ENCODE data around the gene CHRNB4. TPM values are rescaled to one million over a fixed set of nuclear protein-coding genes. Genes with fewer than 3 reads are reported as not detected.

Gene CHRNB4
- total and polyA plus RNA-seq, 2 of the 8 experiments (the other 6 are each of a cell fraction or from before 2014, with no cell fraction given), result 2.4 to 4.5 TPM

DNA sequence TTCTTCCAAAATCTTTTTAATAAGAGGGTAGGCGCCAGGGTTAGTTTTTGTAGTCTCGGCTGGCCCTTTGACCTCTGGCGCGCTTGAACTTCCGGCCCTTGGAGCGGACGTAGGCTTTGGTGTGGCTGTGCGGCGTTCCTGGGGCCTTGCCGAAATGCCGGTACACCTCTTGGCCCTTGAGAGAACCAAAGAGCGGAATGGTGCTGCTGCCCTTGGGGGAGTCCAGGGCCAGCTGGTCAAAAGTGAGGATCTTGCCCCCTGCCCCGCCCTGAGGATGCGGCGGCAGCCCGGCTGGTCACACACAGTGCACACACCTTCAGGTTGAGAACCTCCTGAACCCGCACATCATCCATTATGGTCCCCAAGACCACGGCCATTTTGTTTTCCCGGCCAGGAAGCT is 20.0 kb upstream of the CHRNB4 start:
- Histone ChIP-seq H3K36me3 (ENCODE audit: control insufficient read depth in 2 of 4, insufficient read depth in 4 of 4, low read length in 3 of 4) (no peaks in the 10 kb centered on the region), H3K4me3 (ENCODE audit: extremely low read depth in 1 of 4, insufficient read depth in 2 of 4, low read depth in 3 of 4, low read length in 4 of 4) (no peak overlapping the region), H3K27ac (ENCODE audit: low read depth, low read length) (no peak overlapping the region), H3K18ac (ENCODE audit: extremely low read depth, low read length) (no peak overlapping the region), H3K14ac (ENCODE audit: insufficient read length) (no peak overlapping the region), H2AK5ac (ENCODE audit: low read depth, low read length) (no peak overlapping the region), H3K79me1 (ENCODE audit: low read depth, low read length) (no peaks in the 10 kb centered on the region), H2BK15ac (ENCODE audit: low read length) (no peak overlapping the region), H4K5ac (ENCODE audit: insufficient read length, low read depth, low read length) (no peak overlapping the region), H2BK5ac (ENCODE audit: low read depth, low read length) (no peak overlapping the region), H3K27me3 (replicated peaks in 1 of 4; ENCODE audit: control insufficient read depth in 3 of 4, extremely low read depth in 1 of 4, insufficient read depth in 3 of 4, low read length in 3 of 4) (no peaks in the 10 kb centered on the region), H2AFZ (ENCODE audit: low read length) (no peak overlapping the region), H3K9me3 (ENCODE audit: insufficient read depth in 2 of 2, low read depth in 1 of 2, low read length in 1 of 2) (no peaks in the 10 kb centered on the region), H3K79me2 (ENCODE audit: control insufficient read depth in 1 of 2, insufficient read depth in 2 of 2, low read length in 2 of 2) (no peaks in the 10 kb centered on the region), H3K9ac (replicated peaks in 1 of 4; ENCODE audit: extremely low read depth in 1 of 4, low read depth in 3 of 4, low read length in 3 of 4) (no peak overlapping the region), H4K20me1 (replicated peaks in 1 of 2; ENCODE audit: control insufficient read depth in 1 of 2, insufficient read depth in 2 of 2, low read length in 2 of 2) (no peaks in the 10 kb centered on the region), H2BK20ac (ENCODE audit: low read length) (no peak overlapping the region), H3K4me1 (replicated peaks in 1 of 4; ENCODE audit: control insufficient read depth in 3 of 4, insufficient read depth in 4 of 4, low read length in 3 of 4) (no peaks in the 10 kb centered on the region), H3K4me2 (ENCODE audit: insufficient read depth in 1 of 2, low read depth in 2 of 2, low read length in 2 of 2) (no peak overlapping the region), H4K8ac (ENCODE audit: extremely low read depth, insufficient read depth, low read length) (no peak overlapping the region), H4K91ac (replicated peaks; ENCODE audit: insufficient read length, low read length) (no peak overlapping the region), H3K23me2 (ENCODE audit: low read depth, low read length) (no peaks in the 10 kb centered on the region), H3K23ac (ENCODE audit: insufficient read length) (no peak overlapping the region), H2BK12ac (ENCODE audit: low read depth, low read length) (no peak overlapping the region), H2BK120ac (replicated peaks; ENCODE audit: low read depth, low read length) (no peak overlapping the region), H3K4ac (replicated peaks; ENCODE audit: insufficient read length, low read depth, low read length) (no peak overlapping the region), H3K56ac (replicated peaks; ENCODE audit: insufficient read length, low read depth, low read length) (no peak overlapping the region)
- no peak for DNase-seq (ENCODE audit: low read depth in 1 of 2, low spot score in 2 of 2)
- ChIA-PET POLR2A (ENCODE audit: partially characterized antibody) (no interaction called here), CTCF (ENCODE audit: partially characterized antibody) (interaction anchor here (0.9 to 2.0 kb wide), 3 partner anchors 22 to 51 kb away, joined by 3 to 8 read pairs (median 4); no protein-coding TSS in a partner anchor)
- FAIRE-seq, result no peak
- whole genome bisulfite sequencing, 2 experiments (ENCODE audit: extremely low coverage in 1 of 2, insufficient coverage in 1 of 2, insufficient read length in 1 of 2, insufficient replicate concordance in 2 of 2, low coverage in 1 of 2, low lambda C conversion rate in 2 of 2, missing lambda C conversion rate in 1 of 2), result 95% methylated on average over 19 of the region's 19 CpGs; no CpG with 5 or more reads in 1 of the 2 experiments
- TF ChIP-seq, protein P1, sequence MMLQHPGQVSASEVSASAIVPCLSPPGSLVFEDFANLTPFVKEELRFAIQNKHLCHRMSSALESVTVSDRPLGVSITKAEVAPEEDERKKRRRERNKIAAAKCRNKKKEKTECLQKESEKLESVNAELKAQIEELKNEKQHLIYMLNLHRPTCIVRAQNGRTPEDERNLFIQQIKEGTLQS (IDR thresholded peaks at IDR 0.05; ENCODE audit: insufficient read depth, low read depth, low read length), result no peak
- TF ChIP-seq ASH2L (IDR thresholded peaks at IDR 0.05; ENCODE audit: low read length) (no peak), CHD2 (IDR thresholded peaks at IDR 0.05; ENCODE audit: low read length) (no peak), CBX5 (IDR thresholded peaks at IDR 0.05; ENCODE audit: low read depth, low read length) (no peak), KDM4A (IDR thresholded peaks at IDR 0.05; ENCODE audit: low read depth, low read length, severe bottlenecking) (no peak), BRCA1 (IDR thresholded peaks at IDR 0.05; ENCODE audit: low read depth, low read length) (no peak)
